GM21619 (cell line): ENCODE data around the gene S1PR4.
"Not testable (repeated sequence)": the region's sequence is repeated elsewhere in the genome, so short reads cannot be mapped to it uniquely, and the experiment has no call there.

Experiments
- ATAC-seq: cut with Tn5 transposase; IDR thresholded peaks from one replicate; pipeline ENCODE4 v1.9.1; 2021; ENCODE audit not compliant: unreplicated experiment

S1PR4 gene

GRCh38 chr19:3178973-3179738, 587 bp downstream of the S1PR4 start:
- no peak for ATAC-seq

DNA sequence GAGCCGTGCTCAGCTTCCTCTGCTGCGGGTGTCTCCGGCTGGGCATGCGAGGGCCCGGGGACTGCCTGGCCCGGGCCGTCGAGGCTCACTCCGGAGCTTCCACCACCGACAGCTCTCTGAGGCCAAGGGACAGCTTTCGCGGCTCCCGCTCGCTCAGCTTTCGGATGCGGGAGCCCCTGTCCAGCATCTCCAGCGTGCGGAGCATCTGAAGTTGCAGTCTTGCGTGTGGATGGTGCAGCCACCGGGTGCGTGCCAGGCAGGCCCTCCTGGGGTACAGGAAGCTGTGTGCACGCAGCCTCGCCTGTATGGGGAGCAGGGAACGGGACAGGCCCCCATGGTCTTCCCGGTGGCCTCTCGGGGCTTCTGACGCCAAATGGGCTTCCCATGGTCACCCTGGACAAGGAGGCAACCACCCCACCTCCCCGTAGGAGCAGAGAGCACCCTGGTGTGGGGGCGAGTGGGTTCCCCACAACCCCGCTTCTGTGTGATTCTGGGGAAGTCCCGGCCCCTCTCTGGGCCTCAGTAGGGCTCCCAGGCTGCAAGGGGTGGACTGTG, 1.2 kb downstream of the S1PR4 start:
- ATAC-seq, result no peak

GRCh38 chr19:3183721-3184641, 5.4 kb downstream of the S1PR4 start:
- no peak for ATAC-seq

DNA sequence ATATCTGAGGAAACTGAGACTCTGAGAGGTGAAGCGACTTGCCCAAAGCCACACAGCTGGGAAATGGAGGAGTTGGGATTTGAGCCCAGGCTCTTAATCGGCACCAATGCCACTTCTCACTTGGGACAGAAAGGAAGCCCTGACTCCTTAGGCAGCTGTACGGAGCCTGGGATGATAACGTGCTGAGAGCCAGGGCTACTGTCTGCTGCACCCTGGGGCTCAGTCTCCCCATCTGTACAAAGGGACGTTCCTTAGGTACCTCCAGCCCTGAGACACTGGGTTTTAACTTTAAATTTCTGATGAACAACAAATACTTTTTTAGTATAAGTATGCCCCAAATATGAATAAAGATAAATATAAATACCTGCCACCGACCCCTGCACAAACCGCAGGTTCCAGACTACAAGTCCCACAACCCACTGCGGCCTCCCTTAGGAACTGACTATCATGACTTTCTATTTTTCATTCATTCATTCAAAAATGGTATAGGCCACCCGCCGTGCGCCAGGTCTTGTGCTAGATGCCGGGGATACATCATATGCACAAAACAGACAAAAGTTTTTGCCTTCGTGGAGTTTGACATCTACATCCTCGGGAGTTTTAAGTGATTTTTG, 6.4 kb downstream of the S1PR4 start:
- peak; percentile 20 for ATAC-seq

DNA sequence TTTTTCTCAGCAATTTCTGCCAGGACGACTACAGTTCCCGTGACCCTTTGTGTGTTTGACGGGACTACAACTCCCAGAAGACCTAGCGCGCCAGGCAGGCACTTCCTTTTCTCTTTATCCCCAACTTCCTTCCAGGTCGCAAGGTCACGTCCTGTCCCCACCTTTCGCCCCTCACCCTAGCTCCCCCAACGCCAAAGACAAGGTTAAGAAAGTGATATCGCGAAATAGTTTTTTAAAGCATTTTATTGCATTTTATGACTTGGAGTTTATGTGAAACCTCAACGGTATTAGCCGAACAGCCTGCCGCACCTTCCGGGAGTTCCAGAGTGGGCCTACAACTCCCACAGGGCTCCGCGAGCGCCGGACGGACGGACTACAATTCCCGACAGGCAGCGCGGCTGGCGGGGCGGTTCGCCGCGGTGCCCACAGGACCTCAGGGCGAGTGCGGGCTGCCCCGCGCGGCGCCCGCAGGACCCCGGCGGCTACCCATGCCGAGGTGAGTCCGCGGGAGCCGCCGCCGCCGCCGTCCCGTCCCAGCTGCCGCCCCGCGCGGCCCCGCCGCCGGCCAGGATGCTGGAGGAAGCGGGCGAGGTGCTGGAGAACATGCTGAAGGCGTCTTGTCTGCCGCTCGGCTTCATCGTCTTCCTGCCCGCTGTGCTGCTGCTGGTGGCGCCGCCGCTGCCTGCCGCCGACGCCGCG, 7.0 kb downstream of the S1PR4 start, which contains the start of gene NCLN:
Gene NCLN (plus strand): TSS at position 470 of the 699 bp plus-strand sequence. CDS start 101 bp downstream, at position 571.
- ATAC-seq, result peak; percentile 70

GRCh38 chr19:3186160-3186688, 7.7 kb downstream of the S1PR4 start:
- ATAC-seq, result peak; percentile 4

- ATAC-seq, result no peak
These were observed 8.5 kb downstream of the S1PR4 start for GRCh38 chr19:3186891-3187661.

DNA sequence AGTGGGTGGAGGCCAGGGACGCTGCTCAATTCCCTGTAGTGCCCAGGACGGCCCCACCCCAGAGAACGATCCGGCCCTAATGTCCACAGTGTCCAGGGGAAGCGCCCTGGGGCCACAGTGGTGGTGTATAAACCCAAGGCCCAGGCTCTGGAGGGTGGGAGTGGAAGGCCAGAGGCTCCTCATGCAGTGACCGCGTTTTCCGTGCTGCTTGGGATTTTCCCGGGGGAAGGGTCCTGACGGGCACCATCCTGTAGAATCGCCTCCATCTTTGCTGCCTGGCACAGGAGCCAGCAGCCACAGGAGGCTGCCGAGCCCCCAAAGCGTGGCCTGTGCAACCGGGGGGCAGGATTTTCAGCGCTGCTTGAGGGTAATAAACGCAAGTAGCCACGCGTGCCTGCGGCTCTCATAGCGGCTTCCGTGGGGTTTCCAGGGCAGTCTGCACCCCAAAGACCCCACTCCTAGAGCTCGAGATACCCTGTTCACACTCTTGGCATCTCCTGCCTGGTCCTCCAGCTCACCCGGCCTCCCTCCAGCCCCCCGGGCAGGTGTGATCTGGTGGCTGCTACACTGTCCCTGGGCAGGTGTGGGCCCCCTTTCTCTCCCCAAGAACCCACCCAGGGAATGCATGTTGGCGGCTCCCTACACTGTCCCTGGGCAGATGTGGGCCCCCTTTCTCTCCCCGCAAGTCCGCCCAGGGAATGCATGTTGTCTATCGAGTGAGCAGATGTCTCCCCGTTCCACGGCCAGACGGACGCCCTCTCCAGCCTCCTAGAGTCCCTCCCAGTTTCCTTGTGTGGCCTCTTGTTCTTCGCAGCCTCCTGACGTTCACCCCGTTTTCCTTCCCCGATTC, 9.3 kb downstream of the S1PR4 start:
- ATAC-seq, result no peak

DNA sequence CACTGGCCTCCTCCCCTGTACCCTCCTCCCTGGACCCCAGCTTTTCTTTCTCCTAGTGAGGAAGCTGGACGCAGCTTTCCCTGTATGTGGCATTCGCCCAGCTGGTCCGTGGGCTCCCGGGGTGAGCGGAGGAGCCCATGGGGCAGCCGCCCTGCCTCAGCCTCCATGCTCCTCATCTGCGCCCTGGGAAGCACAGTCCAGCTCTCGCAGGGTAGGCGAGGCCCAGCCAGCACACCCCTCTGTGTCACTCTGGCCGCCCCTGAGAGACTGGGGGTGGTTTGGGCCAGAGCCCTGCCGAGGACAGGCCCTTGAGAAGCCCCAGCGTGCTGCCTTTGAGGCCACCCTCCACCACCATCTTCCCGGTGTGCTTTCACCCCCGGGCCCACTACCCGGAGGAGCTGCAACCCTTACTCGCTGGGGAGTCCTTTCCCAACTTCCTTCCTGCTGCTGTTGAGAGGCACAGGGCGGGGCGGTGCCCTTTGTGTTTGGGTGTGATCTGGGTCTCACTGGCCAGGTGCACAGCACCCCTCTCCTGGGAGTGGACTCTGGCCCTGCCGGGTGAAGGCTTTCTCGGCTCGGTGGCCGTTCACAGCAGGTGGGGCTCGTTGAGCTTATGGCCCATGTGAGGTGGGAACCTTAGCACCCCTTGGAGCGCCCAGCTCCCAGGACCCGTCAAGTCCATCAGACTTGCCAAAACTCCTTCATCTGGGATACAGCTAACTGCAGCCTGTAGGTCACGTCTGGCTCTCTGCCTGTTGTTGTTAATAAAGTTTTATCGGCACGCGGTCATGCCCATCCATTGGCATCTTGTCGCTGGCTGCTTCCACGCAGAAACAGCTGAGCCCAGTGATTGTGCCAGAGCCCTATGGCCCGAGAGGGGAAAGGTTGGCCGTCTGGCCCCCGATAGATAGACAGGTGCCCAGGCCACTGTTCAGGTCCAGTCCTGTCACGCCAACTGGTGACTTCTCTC, 10.3 kb downstream of the S1PR4 start:
- ATAC-seq, result no peak

- no peak for ATAC-seq
These were observed 11.3 kb downstream of the S1PR4 start for GRCh38 chr19:3189702-3190469.

- ATAC-seq, result no peak
These were observed 11.9 kb downstream of the S1PR4 start for GRCh38 chr19:3190470-3190770.

DNA sequence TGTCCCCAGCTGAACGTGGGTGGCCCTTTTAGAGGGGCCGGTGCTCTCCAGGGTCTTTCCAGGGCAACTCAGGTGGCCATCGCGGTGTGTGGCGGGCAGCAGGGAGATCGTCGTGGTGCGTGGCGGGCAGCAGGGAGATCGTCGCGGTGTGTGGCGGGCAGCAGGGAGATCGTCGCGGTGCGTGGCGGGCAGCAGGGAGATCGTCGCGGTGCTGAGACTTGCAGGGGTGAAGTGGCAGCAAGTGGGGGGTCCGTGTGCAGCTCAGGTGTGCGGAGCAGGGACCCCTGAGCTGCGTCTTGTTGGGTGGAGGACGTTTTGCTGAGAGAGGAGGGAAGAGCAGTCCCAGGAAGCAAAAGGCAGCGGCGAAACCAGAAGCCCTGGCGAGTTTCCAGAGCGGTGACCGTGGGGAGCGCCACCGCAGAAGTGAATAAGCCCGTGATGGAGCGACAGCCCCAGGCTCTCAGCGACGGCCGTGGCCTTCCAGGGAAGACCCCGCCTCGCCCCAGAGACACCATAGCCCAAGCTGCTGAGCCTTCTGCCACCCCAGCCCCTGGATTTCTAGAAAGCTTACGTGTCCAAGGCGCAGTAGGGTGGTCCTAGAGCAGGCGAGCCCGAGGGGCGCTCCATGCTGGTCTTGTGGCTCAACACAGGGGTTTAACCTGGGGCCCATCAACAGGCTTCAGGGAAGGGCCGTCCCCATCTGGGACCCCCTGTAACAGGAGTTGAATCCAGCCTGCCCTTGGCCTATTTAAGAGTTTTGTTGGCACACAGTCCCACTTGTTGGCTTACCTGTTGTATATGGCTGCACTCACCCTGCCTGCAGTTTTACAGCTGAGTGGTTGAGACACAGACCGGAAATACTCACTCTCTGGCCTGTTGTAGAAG, 12.6 kb downstream of the S1PR4 start:
- no peak for ATAC-seq

GRCh38 chr19:3191806-3192104, 13.2 kb downstream of the S1PR4 start:
- not testable (repeated sequence) for ATAC-seq

- no peak for ATAC-seq
These were observed 13.7 kb downstream of the S1PR4 start for GRCh38 chr19:3192228-3192635.

- no peak for ATAC-seq
These were observed 14.1 kb downstream of the S1PR4 start for GRCh38 chr19:3192684-3193083.
